Keratinocyte (primary cell): Measurements from ENCODE around the gene LIME1. TPM values are rescaled to one million over a fixed set of nuclear protein-coding genes. Genes with fewer than 3 reads are reported as not detected.

Source experiments
- DNase-seq: peaks from one replicate; pipeline ENCODE4 v3.0.0-alpha.2; 2011; ENCODE audit warnings: low read depth, missing footprints, low spot score
- FAIRE-seq: peaks from 2 replicates; lab custom pipeline; 2011; peaks lifted over from hg19 to GRCh38; lab: Jason Lieb, UNC
- H2AFZ ChIP-seq: 2 replicates; pipeline ENCODE4 v1.6.0; 2012; ENCODE audit warnings: low read length, control low read depth, inconsistent platforms; ENCODE audit not compliant: control insufficient read depth
- H3K27ac ChIP-seq: 2 replicates; pipeline ENCODE4 v1.5.1; 2011; ENCODE audit warnings: low read length; ENCODE audit not compliant: control insufficient read depth, insufficient read depth
- H3K27me3 ChIP-seq: 3 replicates; pipeline ENCODE4 v1.6.0; 2011; ENCODE audit warnings: low read length; ENCODE audit not compliant: control insufficient read depth, insufficient read depth; ENCODE audit errors: extremely low read depth
- H3K36me3 ChIP-seq, 2 experiments: 2 replicates in 1 of 2; 3 replicates in 1 of 2; pipeline ENCODE4 v1.5.1; 2011; ENCODE audit warnings: low read length in 2 of 2, mild to moderate bottlenecking in 1 of 2; ENCODE audit not compliant: control insufficient read depth in 2 of 2, insufficient read depth in 2 of 2; ENCODE audit errors: extremely low read depth in 1 of 2
- H3K4me1 ChIP-seq: 3 replicates; pipeline ENCODE4 v1.5.1; 2011; ENCODE audit warnings: low read length; ENCODE audit not compliant: control insufficient read depth, insufficient read depth; ENCODE audit errors: extremely low read depth
- H3K4me2 ChIP-seq: 3 replicates; pipeline ENCODE4 v1.6.0; 2011; ENCODE audit warnings: low read depth, low read length; ENCODE audit not compliant: control insufficient read depth, insufficient read depth; ENCODE audit errors: extremely low read depth
- H3K4me3 ChIP-seq, 3 experiments: fragments of 200-600 bp in 1 of 3; sonication (generic) in 1 of 3; 2 replicates in 2 of 3; 3 replicates in 1 of 3; pipeline ENCODE4 v1.5.1; 2011 to 2016; ENCODE audit warnings: low read length in 3 of 3, mild to moderate bottlenecking in 3 of 3, control low read depth in 2 of 3, inconsistent platforms in 1 of 3, low read depth in 1 of 3, mixed read lengths in 1 of 3, mixed run types in 1 of 3, moderate library complexity in 1 of 3; ENCODE audit not compliant: control insufficient read depth in 2 of 3, insufficient read depth in 2 of 3; ENCODE audit errors: extremely low read depth in 1 of 3
- H3K79me2 ChIP-seq: 2 replicates; pipeline ENCODE4 v1.6.0; 2012; ENCODE audit warnings: low read length; ENCODE audit not compliant: control insufficient read depth, insufficient read depth
- H3K9ac ChIP-seq: 3 replicates; pipeline ENCODE4 v1.6.0; 2011; ENCODE audit warnings: low read length; ENCODE audit not compliant: control insufficient read depth, insufficient read depth; ENCODE audit errors: extremely low read depth
- H3K9me1 ChIP-seq: 3 replicates; pipeline ENCODE4 v1.6.0; 2011; ENCODE audit warnings: low read length; ENCODE audit not compliant: control insufficient read depth, insufficient read depth; ENCODE audit errors: extremely low read depth
- H3K9me3 ChIP-seq: 2 replicates; pipeline ENCODE4 v1.5.1; 2012; ENCODE audit warnings: low read depth, low read length; ENCODE audit not compliant: control insufficient read depth
- H4K20me1 ChIP-seq: 3 replicates; pipeline ENCODE4 v1.6.0; 2011; ENCODE audit warnings: low read length; ENCODE audit not compliant: control insufficient read depth, insufficient read depth; ENCODE audit errors: extremely low read depth
- EZH2 ChIP-seq: IDR thresholded peaks from one replicate; pipeline ENCODE4 v1.6.1; 2012; ENCODE audit warnings: inconsistent platforms, mild to moderate bottlenecking, low read length, moderate library complexity
- dilution Hi-C: fragments of 300-500 bp; cut with MboI; formaldehyde crosslinking; loops from one replicate; pipeline ENCODE4 v1.7.0; 2020; ENCODE audit warnings: low sequenced_read_pairs; ENCODE audit not compliant: extremely low pct_ligation_motif_present
- polyA plus RNA-seq, 5 experiments: library from polyadenylated mRNA; depleted of rRNA in 3 of 5; stranded (reverse) in 3 of 5; stranded (forward) in 1 of 5; unstranded in 1 of 5; fragments of >200 nt; gene quantifications; 1 replicate in 1 of 5; 2 replicates in 3 of 5; 3 replicates in 1 of 5; pipeline versions ENCODE4 v1.2.1 to v1.2.3, GENCODE V29; 2011 to 2012; ENCODE audit warnings: missing spikeins in 2 of 5, low read depth in 1 of 5, low replicate concordance in 1 of 5
- TF ChIP-seq, protein P1 (sequence below), 3 experiments: IDR thresholded peaks in 1 of 3; conservative IDR thresholded peaks in 1 of 3; optimal IDR thresholded peaks in 1 of 3; 2 replicates in 2 of 3; 3 replicates in 1 of 3; pipeline versions ENCODE3 to v1.5.1; 2011; ENCODE audit warnings: low read length in 3 of 3, mild to moderate bottlenecking in 3 of 3, moderate library complexity in 2 of 3, control low read depth in 1 of 3, inconsistent platforms in 1 of 3; ENCODE audit not compliant: insufficient read depth in 2 of 3; ENCODE audit errors: extremely low read depth in 1 of 3

The LIME1 gene
- polyA plus RNA-seq, 1 donor (not counting 4 experiments of a cell fraction or from before 2014, with no cell fraction given): 0.75 TPM

DNA sequence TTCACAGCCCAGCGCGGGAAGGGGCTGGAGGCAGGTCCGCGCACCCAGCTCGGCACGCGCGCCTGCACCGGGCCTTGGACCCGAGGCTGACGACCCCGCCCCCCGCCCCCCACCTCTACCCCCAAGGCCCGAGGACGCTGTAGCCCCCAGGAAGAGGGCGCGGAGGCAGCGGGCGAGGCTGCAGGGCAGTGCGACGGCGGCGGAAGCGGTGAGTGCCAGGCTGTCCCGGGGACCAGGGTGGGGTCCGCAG lies 1.2 kb downstream of the LIME1 start:
- Histone ChIP-seq H4K20me1 (no peaks in the 10 kb centered on the region), H3K79me2 (peaks cover 4% of the 10 kb centered on the region), H3K4me1 (peaks cover 30% of the 10 kb centered on the region), H3K9me1 (no peaks in the 10 kb centered on the region), H3K36me3 (peaks cover 16 to 29% of the 10 kb centered on the region in 2 experiments), H3K27me3 (no peaks in the 10 kb centered on the region), H3K4me2 (no peak overlapping the region), H3K9me3 (no peaks in the 10 kb centered on the region), H2AFZ (no peak overlapping the region), H3K9ac (no peak overlapping the region), H3K27ac (no peak overlapping the region), H3K4me3 (no peak overlapping the region)
- dilution Hi-C loops: no loop called here
- no peak for DNase-seq
- TF ChIP-seq, protein P1, sequence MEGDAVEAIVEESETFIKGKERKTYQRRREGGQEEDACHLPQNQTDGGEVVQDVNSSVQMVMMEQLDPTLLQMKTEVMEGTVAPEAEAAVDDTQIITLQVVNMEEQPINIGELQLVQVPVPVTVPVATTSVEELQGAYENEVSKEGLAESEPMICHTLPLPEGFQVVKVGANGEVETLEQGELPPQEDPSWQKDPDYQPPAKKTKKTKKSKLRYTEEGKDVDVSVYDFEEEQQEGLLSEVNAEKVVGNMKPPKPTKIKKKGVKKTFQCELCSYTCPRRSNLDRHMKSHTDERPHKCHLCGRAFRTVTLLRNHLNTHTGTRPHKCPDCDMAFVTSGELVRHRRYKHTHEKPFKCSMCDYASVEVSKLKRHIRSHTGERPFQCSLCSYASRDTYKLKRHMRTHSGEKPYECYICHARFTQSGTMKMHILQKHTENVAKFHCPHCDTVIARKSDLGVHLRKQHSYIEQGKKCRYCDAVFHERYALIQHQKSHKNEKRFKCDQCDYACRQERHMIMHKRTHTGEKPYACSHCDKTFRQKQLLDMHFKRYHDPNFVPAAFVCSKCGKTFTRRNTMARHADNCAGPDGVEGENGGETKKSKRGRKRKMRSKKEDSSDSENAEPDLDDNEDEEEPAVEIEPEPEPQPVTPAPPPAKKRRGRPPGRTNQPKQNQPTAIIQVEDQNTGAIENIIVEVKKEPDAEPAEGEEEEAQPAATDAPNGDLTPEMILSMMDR (optimal IDR thresholded peaks at IDR 0.05 in 1 of 3, IDR thresholded peaks at IDR 0.05 in 1 of 3, conservative IDR thresholded peaks at IDR 0.05 in 1 of 3; ENCODE audit: extremely low read depth in 1 of 3, insufficient read depth in 2 of 3, low read length in 3 of 3): no peak
- TF ChIP-seq EZH2: no peak
- no peak for FAIRE-seq

DNA sequence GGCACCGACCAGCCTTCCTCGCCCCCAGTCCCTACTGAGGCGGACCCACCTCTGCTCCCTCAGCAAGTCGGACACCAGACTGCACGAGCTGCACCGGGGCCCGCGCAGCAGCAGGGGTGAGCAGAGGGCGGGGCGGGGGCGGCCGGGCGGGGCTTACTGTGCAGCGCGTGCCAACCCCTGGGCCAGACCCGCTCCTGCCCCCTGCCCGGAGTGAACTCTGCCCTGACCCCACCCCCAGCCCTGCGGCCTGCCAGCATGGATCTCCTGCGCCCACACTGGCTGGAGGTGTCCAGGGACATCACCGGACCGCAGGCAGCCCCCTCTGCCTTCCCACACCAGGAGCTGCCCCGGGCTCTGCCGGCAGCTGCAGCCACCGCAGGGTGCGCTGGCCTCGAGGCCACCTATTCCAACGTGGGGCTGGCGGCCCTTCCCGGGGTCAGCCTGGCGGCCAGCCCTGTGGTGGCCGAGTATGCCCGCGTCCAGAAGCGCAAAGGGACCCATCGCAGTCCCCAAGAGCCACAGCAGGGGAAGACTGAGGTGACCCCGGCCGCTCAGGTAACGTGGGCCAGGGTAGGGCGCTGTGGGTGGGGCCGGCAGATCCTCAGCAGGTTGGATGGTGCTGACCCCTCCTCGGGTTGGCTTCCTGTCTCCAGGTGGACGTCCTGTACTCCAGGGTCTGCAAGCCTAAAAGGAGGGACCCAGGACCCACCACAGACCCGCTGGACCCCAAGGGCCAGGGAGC lies 1.7 kb downstream of the LIME1 start:
- dilution Hi-C loops: no loop called here
- Histone ChIP-seq H4K20me1 (no peaks in the 10 kb centered on the region), H3K4me3 (no peak overlapping the region), H3K36me3 (peaks cover 16 to 28% of the 10 kb centered on the region in 2 experiments), H3K4me2 (peak overlapping the region; percentile 10), H3K9ac (no peak overlapping the region), H2AFZ (no peak overlapping the region), H3K4me1 (peaks cover 30% of the 10 kb centered on the region), H3K9me3 (no peaks in the 10 kb centered on the region), H3K9me1 (no peaks in the 10 kb centered on the region), H3K27me3 (no peaks in the 10 kb centered on the region), H3K27ac (no peak overlapping the region), H3K79me2 (no peaks in the 10 kb centered on the region)
- FAIRE-seq (no peak), DNase-seq (no peak)
- no peak for TF ChIP-seq EZH2
- TF ChIP-seq, protein P1 (optimal IDR thresholded peaks at IDR 0.05 in 1 of 3, IDR thresholded peaks at IDR 0.05 in 1 of 3, conservative IDR thresholded peaks at IDR 0.05 in 1 of 3; ENCODE audit: extremely low read depth in 1 of 3, insufficient read depth in 2 of 3, low read length in 3 of 3): no peak
